ENCODE results near the gene DYSF. TPM values are rescaled to one million over a fixed set of nuclear protein-coding genes. Genes with fewer than 3 reads are reported as not detected.

DYSF gene
- total RNA-seq, 1 experiment from 2014 or later = 5.5 TPM

- Histone ChIP-seq H3K9me3 (ENCODE audit: control insufficient read depth, low read depth, low read length) (no peaks in the 10 kb centered on the region), H4K8ac (replicated peaks; ENCODE audit: insufficient read length, low read depth, low read length) (no peak overlapping the region), H3K79me1 (ENCODE audit: insufficient read depth, low read depth, low read length, poor library complexity, severe bottlenecking) (no peaks in the 10 kb centered on the region), H3K23ac (ENCODE audit: insufficient read length, low read depth, low read length) (no peak overlapping the region), H3K14ac (ENCODE audit: insufficient read depth, low read length) (no peak overlapping the region), H4K5ac (ENCODE audit: insufficient read length, low read depth, low read length) (no peak overlapping the region), H3K27ac (ENCODE audit: insufficient read length, low read depth, low read length) (no peak overlapping the region), H2BK15ac (ENCODE audit: low read depth, low read length) (no peak overlapping the region), H3K27me3 (ENCODE audit: insufficient read depth, low read length) (no peaks in the 10 kb centered on the region), H3K9ac (ENCODE audit: extremely low read depth, insufficient read length, low read length) (no peak overlapping the region), H4K91ac (ENCODE audit: insufficient read length, low read depth, low read length) (no peak overlapping the region), H3K4me2 (ENCODE audit: insufficient read depth, insufficient read length, low read length) (no peak overlapping the region), H3K56ac (ENCODE audit: insufficient read length, low read depth, low read length) (no peak overlapping the region), H2BK120ac (ENCODE audit: low read depth, low read length, poor library complexity, severe bottlenecking) (no peak overlapping the region), H3K79me2 (ENCODE audit: insufficient read depth, low read length) (no peaks in the 10 kb centered on the region), H2BK5ac (ENCODE audit: insufficient read length, low read length) (no peak overlapping the region), H2BK20ac (ENCODE audit: low read depth, low read length, poor library complexity, severe bottlenecking) (no peak overlapping the region), H3K18ac (ENCODE audit: insufficient read length, low read depth, low read length) (no peak overlapping the region), H3T11ph (ENCODE audit: low read length) (no peak overlapping the region), H3K4me1 (ENCODE audit: insufficient read depth, low read length) (no peaks in the 10 kb centered on the region), H2AK5ac (ENCODE audit: insufficient read length, low read length) (no peak overlapping the region), H4K20me1 (ENCODE audit: control insufficient read depth, insufficient read depth, insufficient read length) (no peaks in the 10 kb centered on the region), H3K4ac (ENCODE audit: low read depth, low read length) (no peak overlapping the region), H2BK12ac (ENCODE audit: insufficient read length, low read depth, low read length) (no peak overlapping the region), H3K23me2 (ENCODE audit: insufficient read length, low read depth, low read length, poor library complexity, severe bottlenecking) (no peaks in the 10 kb centered on the region), H2AFZ (ENCODE audit: low read length) (no peak overlapping the region)
- Mint-ChIP-seq H3K4me1 (no peaks in the 10 kb centered on the region), H3K9me3 (no peaks in the 10 kb centered on the region), H3K36me3 (ENCODE audit: insufficient read depth in 1 of 3, low read depth in 3 of 3) (peaks cover 0 to 1% (median 0%) of the 10 kb centered on the region in 3 experiments; a peak in 2 of 7 replicates), H3K27ac (peak overlapping the region in 1 of 3 experiments; percentile 32; a peak in 1 of 7 replicates), H3K4me3 (no peak overlapping the region), H3K27me3 (ENCODE audit: low read depth) (no peaks in the 10 kb centered on the region)
- no CpG with 5 or more reads among the region's 16 CpGs for WGBS (ENCODE audit: extremely low coverage, insufficient read length, low lambda C conversion rate)
- DNase-seq = no peak
- TF ChIP-seq CTCF (conservative IDR thresholded peaks at IDR 0.05) = no peak
These were observed 63.0 kb downstream of the DYSF start for GRCh38 chr2:71516253-71516888.

Data from H9 (cell line).